ENCODE data around the gene PARK7.

- TF ChIP-seq CTCF (IDR thresholded peaks at IDR 0.05) = peak in 10 of 12 donors; percentile 25 to 66 (median 48)
- peak; percentile 64 to 97 for TF ChIP-seq POLR2A (IDR thresholded peaks at IDR 0.05)
Observed at GRCh38 chr1:7961216-7962013, at the start of gene PARK7.

Measured in heart left ventricle (tissue), 13 donors.